ENCODE measurements around the gene PHF21B. TPM values are rescaled to one million over a fixed set of nuclear protein-coding genes. Genes with fewer than 3 reads are reported as not detected.

PHF21B gene
- total RNA-seq, 3 donors from 2014 or later (not counting 1 experiment from before 2014, with no cell fraction given) = not detected

GRCh38 chr22:44938886-44939285, 70.9 kb downstream of the PHF21B start:
- H3K4me1 Mint-ChIP-seq = no peaks in the 10 kb centered on the region
- 74% methylated on average over 14 of the region's 14 CpGs for WGBS (ENCODE audit: insufficient coverage)

GRCh38 chr22:44937216-44937615, 72.6 kb downstream of the PHF21B start:
- no peaks in the 10 kb centered on the region for H3K27me3 Mint-ChIP-seq (ENCODE audit: low read depth in 2 of 2)
- no peak overlapping the region for H3K4me3 ChIP-seq (ENCODE audit: low read length)
- H3K36me3 ChIP-seq (ENCODE audit: control insufficient read depth, insufficient read depth, low read length) = no peaks in the 10 kb centered on the region
- no peaks in the 10 kb centered on the region for H3K9me3 ChIP-seq (ENCODE audit: control insufficient read depth, insufficient read depth, low read length)
- H3K27ac Mint-ChIP-seq = no peak overlapping the region
- H3K4me3 Mint-ChIP-seq = no peak overlapping the region
- H3K27ac ChIP-seq (ENCODE audit: low read length) = no peak overlapping the region
- intact Hi-C loops (cut with micrococcal nuclease) = no loop called here
- ATAC-seq (no peak), DNase-seq (no peak)
- H3K4me1 ChIP-seq (ENCODE audit: control insufficient read depth, insufficient read depth, low read length) = no peaks in the 10 kb centered on the region
- no peaks in the 10 kb centered on the region for H3K9me3 Mint-ChIP-seq
- WGBS (ENCODE audit: insufficient coverage) = 74% methylated on average over 8 of the region's 8 CpGs
- H3K4me1 Mint-ChIP-seq = no peaks in the 10 kb centered on the region
- TF ChIP-seq CTCF (IDR thresholded peaks at IDR 0.05) = no peak
- H3K27me3 ChIP-seq (ENCODE audit: control insufficient read depth, insufficient read depth, low read length) = no peaks in the 10 kb centered on the region
- H3K36me3 Mint-ChIP-seq = no peaks in the 10 kb centered on the region

More at GRCh38 chr22:44938886-44939285, 70.9 kb downstream of the PHF21B start:
- H3K36me3 ChIP-seq (ENCODE audit: control insufficient read depth, insufficient read depth, low read length) = no peaks in the 10 kb centered on the region
- H3K36me3 Mint-ChIP-seq = no peaks in the 10 kb centered on the region
- intact Hi-C loops (cut with micrococcal nuclease) = no loop called here
- no peak overlapping the region for H3K4me3 Mint-ChIP-seq
- TF ChIP-seq CTCF (IDR thresholded peaks at IDR 0.05) = no peak
- H3K4me1 ChIP-seq (ENCODE audit: control insufficient read depth, insufficient read depth, low read length) = no peaks in the 10 kb centered on the region
- no peak overlapping the region for H3K27ac Mint-ChIP-seq
- no peak overlapping the region for H3K4me3 ChIP-seq (ENCODE audit: low read length)
- DNase-seq (no peak), ATAC-seq (no peak)
- no peaks in the 10 kb centered on the region for H3K9me3 ChIP-seq (ENCODE audit: control insufficient read depth, insufficient read depth, low read length)
- no peaks in the 10 kb centered on the region for H3K9me3 Mint-ChIP-seq
- no peaks in the 10 kb centered on the region for H3K27me3 ChIP-seq (ENCODE audit: control insufficient read depth, insufficient read depth, low read length)
- no peaks in the 10 kb centered on the region for H3K27me3 Mint-ChIP-seq (ENCODE audit: low read depth in 2 of 2)
- no peak overlapping the region for H3K27ac ChIP-seq (ENCODE audit: low read length)

- Mint-ChIP-seq H3K27ac (no peak overlapping the region), H3K27me3 (ENCODE audit: low read depth in 2 of 2) (no peaks in the 10 kb centered on the region), H3K9me3 (no peaks in the 10 kb centered on the region), H3K4me1 (no peaks in the 10 kb centered on the region), H3K4me3 (no peak overlapping the region), H3K36me3 (no peaks in the 10 kb centered on the region)
- H3K9me3 ChIP-seq (ENCODE audit: control insufficient read depth, insufficient read depth, low read length) = no peaks in the 10 kb centered on the region
- intact Hi-C loops (cut with micrococcal nuclease) = no loop called here
- 88% methylated on average over 15 of the region's 16 CpGs for WGBS (ENCODE audit: insufficient coverage)
- H3K27ac ChIP-seq (ENCODE audit: low read length) = no peak overlapping the region
- no peak for TF ChIP-seq CTCF (IDR thresholded peaks at IDR 0.05)
- no peaks in the 10 kb centered on the region for H3K4me1 ChIP-seq (ENCODE audit: control insufficient read depth, insufficient read depth, low read length)
- H3K4me3 ChIP-seq (ENCODE audit: low read length) = no peak overlapping the region
- ATAC-seq = no peak
- H3K36me3 ChIP-seq (ENCODE audit: control insufficient read depth, insufficient read depth, low read length) = no peaks in the 10 kb centered on the region
- no peak for DNase-seq
- H3K27me3 ChIP-seq (ENCODE audit: control insufficient read depth, insufficient read depth, low read length) = no peaks in the 10 kb centered on the region
Observed at GRCh38 chr22:44936201-44936600, 73.6 kb downstream of the PHF21B start.

GRCh38 chr22:44935724-44936123, 74.1 kb downstream of the PHF21B start:
- Mint-ChIP-seq H3K27ac (no peak overlapping the region), H3K4me3 (no peak overlapping the region), H3K9me3 (no peaks in the 10 kb centered on the region), H3K36me3 (no peaks in the 10 kb centered on the region), H3K27me3 (ENCODE audit: low read depth in 2 of 2) (no peaks in the 10 kb centered on the region), H3K4me1 (no peaks in the 10 kb centered on the region)
- no peak for DNase-seq
- Histone ChIP-seq H3K36me3 (ENCODE audit: control insufficient read depth, insufficient read depth, low read length) (no peaks in the 10 kb centered on the region), H3K27me3 (ENCODE audit: control insufficient read depth, insufficient read depth, low read length) (no peaks in the 10 kb centered on the region), H3K4me1 (ENCODE audit: control insufficient read depth, insufficient read depth, low read length) (no peaks in the 10 kb centered on the region), H3K4me3 (ENCODE audit: low read length) (no peak overlapping the region), H3K9me3 (ENCODE audit: control insufficient read depth, insufficient read depth, low read length) (no peaks in the 10 kb centered on the region), H3K27ac (ENCODE audit: low read length) (no peak overlapping the region)
- intact Hi-C loops (cut with micrococcal nuclease) = no loop called here
- WGBS (ENCODE audit: insufficient coverage) = 78% methylated on average over 11 of the region's 11 CpGs
- no peak for ATAC-seq
- TF ChIP-seq CTCF (IDR thresholded peaks at IDR 0.05) = no peak

Measured in natural killer cell (primary cell).